GM18508 (cell line): ENCODE results near the gene ERC1.
"Not testable (repeated sequence)": the region's sequence is repeated elsewhere in the genome, so short reads cannot be mapped to it uniquely, and the experiment has no call there.

Experiments
- ATAC-seq: cut with Tn5 transposase; IDR thresholded peaks from one replicate; pipeline ENCODE4 v1.9.1; 2021; ENCODE audit warnings: moderate number of reproducible peaks; ENCODE audit not compliant: insufficient read depth, unreplicated experiment

ERC1 gene

DNA sequence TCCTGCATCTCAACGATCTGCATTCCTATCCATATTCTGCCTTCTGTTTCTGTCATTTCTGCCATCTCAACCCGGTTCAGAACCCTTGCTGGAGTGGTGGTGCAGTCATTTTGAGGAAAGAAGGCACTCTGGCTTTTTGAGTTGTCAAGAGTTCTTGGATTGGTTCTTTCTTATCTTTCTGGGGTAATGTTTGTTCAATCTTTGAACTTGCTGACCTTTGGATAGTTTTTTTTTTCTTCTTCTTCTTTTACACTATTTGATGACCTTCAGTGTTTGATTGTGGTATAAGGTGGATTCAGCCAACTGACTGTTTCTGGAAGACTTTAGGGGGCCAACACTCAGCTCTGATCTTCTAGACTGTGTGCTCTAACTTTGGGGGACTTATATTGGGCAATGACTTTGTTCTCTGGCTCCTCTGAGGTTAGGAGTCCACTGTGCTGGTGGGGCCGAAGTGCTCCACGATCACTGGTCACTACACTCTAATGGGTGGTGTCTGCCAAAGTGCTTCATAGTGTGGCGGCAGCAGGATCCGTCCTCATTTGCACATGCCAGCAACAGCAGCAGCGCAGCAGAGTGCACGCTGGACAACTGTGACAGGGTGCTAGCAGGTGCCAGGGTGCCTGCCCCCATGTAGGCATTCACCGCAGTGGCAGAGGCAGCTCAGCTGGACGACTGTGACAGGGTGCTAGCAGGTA, 347.6 kb downstream of the ERC1 start:
- ATAC-seq, result no peak

DNA sequence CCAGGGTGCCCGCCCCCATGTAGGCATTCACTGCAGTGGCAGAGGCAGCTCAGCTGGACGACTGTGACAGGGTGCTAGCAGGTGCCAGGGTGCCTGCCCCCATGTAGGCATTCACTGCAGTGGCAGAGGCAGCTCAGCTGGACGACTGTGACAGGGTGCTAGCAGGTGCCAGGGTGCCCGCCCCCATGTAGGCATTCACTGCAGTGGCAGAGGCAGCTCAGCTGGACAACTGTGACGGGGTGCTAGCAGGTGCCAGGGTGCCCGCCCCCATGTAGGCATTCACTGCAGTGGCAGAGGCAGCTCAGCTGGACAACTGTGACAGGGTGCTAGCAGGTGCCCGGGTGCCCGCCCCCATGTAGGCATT, 348.1 kb downstream of the ERC1 start:
- not testable (repeated sequence) for ATAC-seq

GRCh38 chr12:1339618-1340319, 348.7 kb downstream of the ERC1 start:
- no peak for ATAC-seq

- ATAC-seq, result not testable (repeated sequence)
These were observed 350.2 kb downstream of the ERC1 start for GRCh38 chr12:1341270-1341669.

DNA sequence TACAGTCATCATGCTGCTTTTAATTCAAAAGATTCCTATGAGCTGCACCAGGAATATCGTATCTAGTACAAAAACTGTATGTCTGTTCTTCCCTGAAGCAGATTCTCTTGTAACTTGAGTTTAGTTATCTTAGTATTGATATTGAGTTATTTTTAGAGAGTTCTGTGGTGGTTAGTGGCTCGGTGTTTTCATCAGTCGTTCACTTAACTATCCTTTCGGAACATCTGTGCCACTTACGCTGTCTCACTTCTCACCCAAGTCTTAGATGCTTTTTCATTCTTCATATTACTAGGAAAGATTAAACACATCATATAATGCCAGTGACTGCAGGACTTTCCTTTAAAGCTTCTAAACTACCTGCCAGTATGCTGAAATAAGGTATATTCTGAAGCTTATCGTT, 352.4 kb downstream of the ERC1 start:
- ATAC-seq, result no peak

DNA sequence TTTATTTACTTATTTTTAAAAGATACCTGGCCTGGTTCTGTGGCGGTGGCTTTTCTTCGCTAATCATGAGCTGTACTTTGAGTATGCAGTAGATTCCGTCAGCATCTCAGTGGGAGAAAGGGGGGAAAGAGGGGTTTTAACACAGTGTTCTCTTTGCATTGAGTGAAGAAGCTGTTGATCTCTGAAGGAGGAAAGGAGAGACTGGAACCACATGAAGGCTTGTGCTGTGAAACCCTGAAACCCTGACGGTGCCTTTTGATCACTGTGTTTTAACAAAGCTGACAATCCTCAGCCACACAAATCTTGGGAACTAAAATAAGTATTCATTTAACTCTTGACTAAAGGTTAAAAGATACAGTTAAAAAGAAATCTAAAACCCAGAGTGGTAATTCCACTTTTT, 353.2 kb downstream of the ERC1 start:
- no peak for ATAC-seq

DNA sequence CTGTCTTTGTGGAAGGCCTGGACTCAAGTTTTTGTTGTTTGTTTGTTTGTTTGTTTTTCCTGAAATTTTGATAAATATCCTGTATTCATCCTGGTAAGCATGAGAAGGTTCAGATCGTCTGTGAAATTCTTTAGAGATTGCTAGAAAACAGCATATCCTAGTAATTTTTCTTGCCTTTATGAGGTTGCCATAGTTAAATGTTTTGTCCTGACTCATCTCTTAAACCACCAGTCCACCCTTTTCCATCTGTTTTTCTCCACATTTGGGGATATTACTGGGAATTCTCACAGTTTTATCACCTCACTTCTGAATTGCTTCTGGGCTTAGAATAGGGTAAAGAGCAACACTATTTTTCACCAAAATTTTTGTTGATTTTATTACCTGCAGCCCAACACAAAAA, 355.1 kb downstream of the ERC1 start:
- ATAC-seq, result no peak

- no peak for ATAC-seq
These were observed 356.3 kb downstream of the ERC1 start for GRCh38 chr12:1347294-1347693.

GRCh38 chr12:1348606-1349005, 357.6 kb downstream of the ERC1 start:
- no peak for ATAC-seq

- ATAC-seq, result no peak
These were observed 359.3 kb downstream of the ERC1 start for GRCh38 chr12:1350055-1350933.

- ATAC-seq, result no peak
These were observed 359.9 kb downstream of the ERC1 start for GRCh38 chr12:1350934-1351240.

DNA sequence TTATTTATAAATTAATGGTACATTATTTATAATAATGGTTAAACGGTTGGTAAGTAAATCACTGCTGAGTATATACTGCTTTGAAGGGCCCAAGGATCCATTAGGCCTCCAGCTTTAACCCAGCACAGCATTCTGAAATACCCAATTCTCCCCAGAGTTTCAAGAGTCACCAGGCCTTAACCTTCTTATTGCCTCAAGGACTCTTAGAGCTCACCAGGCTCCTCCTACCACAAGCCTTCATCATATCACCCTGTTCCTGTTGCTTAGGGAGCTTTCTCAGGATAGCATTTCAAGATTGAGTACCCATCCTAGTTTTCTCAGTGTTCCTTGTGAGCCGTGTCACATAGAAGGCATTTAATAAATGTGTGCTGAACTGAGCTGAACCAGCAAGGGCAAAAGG, 360.9 kb downstream of the ERC1 start:
- ATAC-seq, result no peak

- no peak for ATAC-seq
These were observed 362.4 kb downstream of the ERC1 start for GRCh38 chr12:1353451-1353850.

DNA sequence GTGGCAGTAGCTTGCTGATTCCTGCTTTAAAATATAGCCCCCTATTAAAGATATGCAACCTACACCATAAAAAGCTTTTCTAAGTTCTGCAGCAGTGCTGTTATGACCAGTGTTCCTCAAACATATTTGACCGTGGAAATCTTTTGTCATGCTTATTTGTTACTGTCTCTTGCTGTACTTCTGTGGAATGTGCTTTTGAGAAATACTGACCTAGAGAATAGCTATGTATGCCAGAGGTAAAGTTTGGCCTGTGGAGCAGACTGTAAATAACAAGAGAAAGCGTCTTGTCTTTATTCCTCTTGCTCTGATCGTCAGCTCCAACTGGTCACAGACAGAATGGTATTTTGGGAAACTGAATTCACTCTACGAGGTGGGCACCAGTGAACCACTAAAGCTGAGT, 364.4 kb downstream of the ERC1 start:
- ATAC-seq, result no peak

DNA sequence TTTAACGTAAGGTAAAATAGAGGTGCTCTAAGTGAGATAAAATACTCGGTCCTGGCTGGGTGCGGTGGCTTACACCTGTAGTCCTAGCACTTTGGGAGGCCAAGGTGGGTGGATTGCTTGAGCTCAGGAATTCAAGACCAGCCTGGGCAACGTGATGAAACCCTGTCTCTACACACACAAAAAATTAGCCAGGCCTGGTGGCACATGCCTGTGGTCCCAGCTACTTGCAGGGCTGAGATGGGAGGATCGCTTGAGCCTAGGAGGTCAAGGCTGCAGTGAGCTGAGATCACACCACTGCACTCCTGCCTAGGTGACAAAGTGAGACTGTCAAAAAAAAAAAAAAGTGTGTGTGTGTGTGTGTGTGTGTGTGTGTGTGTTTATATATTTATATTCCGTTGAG, 364.8 kb downstream of the ERC1 start:
- not testable (repeated sequence) for ATAC-seq

DNA sequence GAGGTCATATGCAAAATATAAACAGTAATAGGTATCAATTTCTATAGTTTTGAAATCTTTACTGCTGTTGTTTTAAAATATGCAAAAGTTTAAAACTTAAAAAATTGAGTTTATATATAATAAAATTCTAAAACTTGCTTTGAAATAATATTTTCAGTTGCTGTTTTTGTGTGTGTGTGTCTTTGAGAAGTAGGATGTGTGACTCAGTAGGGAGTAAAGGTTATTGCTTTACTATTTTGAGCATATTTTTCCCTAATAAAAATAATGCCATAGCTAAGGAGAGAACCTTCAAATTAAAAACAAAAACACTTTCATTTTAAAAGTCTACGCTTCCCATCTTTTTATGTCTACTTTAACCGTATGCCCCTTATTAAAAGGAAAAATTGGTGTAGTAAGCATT, 365.3 kb downstream of the ERC1 start:
- no peak for ATAC-seq

- no peak for ATAC-seq
These were observed 366.1 kb downstream of the ERC1 start for GRCh38 chr12:1357171-1357570.

GRCh38 chr12:1357711-1358110, 366.7 kb downstream of the ERC1 start:
- no peak for ATAC-seq

DNA sequence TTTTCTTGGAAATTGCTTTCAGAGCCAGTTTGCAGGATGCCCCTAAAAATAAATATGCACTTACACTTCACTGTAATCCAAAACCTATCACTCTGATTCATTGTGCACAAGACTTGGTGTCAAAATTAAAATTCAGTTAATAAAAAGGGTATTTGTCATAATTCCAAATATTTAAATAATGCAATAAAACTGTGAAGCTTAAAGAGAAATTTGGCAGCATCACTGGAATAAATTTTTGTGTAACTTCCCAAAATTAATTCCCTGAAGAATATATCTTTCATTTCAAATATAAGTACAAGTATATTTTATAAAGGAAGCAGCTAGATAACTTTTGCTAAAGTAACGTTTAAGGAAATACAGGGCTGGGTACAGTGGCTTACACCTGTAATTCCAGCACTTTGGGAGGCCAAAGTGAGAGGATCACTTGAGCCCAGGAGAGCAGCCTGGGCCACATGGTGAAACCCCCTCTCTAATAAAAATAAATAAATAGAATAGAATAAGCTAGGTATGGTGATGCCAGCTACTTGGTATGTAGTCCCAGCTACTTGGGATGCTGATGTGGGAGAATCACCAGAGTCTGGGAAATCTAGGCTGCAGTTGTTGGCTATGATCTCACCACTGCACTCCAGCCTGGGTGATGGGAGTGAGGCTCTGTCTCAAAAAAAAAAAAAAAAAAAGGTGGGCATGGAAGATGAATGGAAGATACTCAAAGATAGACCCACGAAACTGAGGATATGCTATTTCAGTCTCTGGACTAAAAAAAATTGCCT, 369.6 kb downstream of the ERC1 start:
- ATAC-seq, result no peak

DNA sequence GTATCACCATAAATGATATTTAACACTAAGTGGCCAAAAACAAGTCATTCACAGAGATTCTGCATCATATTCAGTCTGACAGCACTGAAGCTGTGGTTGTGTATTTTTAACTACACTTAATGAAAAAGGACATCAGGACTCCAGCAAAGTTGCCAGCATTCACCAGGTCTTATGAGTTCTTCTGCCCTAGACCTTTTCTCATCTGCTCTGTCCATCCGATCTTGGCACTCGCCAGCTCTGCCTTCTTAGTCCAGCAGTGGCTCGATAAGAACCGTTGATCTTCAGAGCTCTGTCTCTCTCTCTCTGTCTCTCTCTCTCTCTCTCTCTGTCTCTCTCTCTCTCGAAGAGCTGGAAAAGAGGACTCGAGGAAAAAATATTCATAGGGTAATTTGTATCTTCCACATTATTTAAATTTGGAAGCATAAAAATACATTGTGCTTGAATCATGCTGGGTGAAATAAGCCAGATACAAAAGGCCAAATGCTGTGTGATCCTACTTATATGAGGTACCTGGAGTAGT, 371.2 kb downstream of the ERC1 start:
- ATAC-seq, result no peak
